GM10266 (cell line): ENCODE data around the gene MAP3K19.
"Not testable (repeated sequence)": the region's sequence is repeated elsewhere in the genome, so short reads cannot be mapped to it uniquely, and the experiment has no call there.

ENCODE experiments used
- DNase-seq: peaks from one replicate; pipeline ENCODE4 v3.0.0; 2012; ENCODE audit errors: extremely low spot score
- CTCF ChIP-seq: IDR thresholded peaks from 2 replicates; pipeline ENCODE4 v1.5.1; 2012; ENCODE audit warnings: mild to moderate bottlenecking, low read depth; ENCODE audit not compliant: control insufficient read depth, insufficient read depth; ENCODE audit errors: missing control alignments

MAP3K19 gene

GRCh38 chr2:134973241-134974138 lies 73.8 kb downstream of the MAP3K19 start:
- DNase-seq = no peak
- no peak for TF ChIP-seq CTCF

GRCh38 chr2:134967166-134967565 lies 80.1 kb downstream of the MAP3K19 start:
- DNase-seq = not testable (repeated sequence)

- DNase-seq = no peak
- TF ChIP-seq CTCF = no peak
These were observed 89.8 kb downstream of the MAP3K19 start for GRCh38 chr2:134957477-134957876.

GRCh38 chr2:134955744-134956143 lies 91.5 kb downstream of the MAP3K19 start:
- no peak for DNase-seq
- TF ChIP-seq CTCF = no peak

- no peak for TF ChIP-seq CTCF
- DNase-seq = no peak
These were observed 93.2 kb downstream of the MAP3K19 start for GRCh38 chr2:134954065-134954464.

GRCh38 chr2:134952608-134953007 lies 94.6 kb downstream of the MAP3K19 start:
- no peak for DNase-seq
- no peak for TF ChIP-seq CTCF

- TF ChIP-seq CTCF = no peak
- no peak for DNase-seq
These were observed 96.4 kb downstream of the MAP3K19 start for GRCh38 chr2:134950886-134951285.
